ENCODE data around the gene PDE4D.

PDE4D gene

DNA sequence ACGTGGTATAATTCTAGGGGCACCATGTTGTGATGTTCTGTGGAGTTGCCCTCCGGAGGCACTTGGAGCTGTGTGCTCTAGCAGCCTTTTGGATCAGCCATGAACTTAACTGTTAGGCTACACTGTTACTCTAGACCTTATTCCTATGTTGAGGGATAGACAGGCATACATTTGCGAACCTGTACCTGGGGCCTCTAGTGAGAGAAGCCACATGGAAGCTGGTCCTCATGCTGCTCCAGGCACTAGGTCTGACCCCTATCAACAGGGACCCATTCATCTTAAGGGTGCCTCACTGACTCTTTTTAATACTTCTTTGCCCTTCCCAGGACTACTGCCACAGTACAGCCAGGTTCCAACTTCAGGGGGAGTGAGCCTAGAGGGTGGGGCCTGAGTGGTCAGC, 715.9 kb downstream of the PDE4D start:
- TF ChIP-seq, protein P1, sequence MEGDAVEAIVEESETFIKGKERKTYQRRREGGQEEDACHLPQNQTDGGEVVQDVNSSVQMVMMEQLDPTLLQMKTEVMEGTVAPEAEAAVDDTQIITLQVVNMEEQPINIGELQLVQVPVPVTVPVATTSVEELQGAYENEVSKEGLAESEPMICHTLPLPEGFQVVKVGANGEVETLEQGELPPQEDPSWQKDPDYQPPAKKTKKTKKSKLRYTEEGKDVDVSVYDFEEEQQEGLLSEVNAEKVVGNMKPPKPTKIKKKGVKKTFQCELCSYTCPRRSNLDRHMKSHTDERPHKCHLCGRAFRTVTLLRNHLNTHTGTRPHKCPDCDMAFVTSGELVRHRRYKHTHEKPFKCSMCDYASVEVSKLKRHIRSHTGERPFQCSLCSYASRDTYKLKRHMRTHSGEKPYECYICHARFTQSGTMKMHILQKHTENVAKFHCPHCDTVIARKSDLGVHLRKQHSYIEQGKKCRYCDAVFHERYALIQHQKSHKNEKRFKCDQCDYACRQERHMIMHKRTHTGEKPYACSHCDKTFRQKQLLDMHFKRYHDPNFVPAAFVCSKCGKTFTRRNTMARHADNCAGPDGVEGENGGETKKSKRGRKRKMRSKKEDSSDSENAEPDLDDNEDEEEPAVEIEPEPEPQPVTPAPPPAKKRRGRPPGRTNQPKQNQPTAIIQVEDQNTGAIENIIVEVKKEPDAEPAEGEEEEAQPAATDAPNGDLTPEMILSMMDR (conservative IDR thresholded peaks at IDR 0.05; ENCODE audit: low read depth, low read length): no peak
- H3K4me3 ChIP-seq (ENCODE audit: low read depth, low read length): no peak overlapping the region
- DNase-seq (ENCODE audit: low read depth): no peak

DNA sequence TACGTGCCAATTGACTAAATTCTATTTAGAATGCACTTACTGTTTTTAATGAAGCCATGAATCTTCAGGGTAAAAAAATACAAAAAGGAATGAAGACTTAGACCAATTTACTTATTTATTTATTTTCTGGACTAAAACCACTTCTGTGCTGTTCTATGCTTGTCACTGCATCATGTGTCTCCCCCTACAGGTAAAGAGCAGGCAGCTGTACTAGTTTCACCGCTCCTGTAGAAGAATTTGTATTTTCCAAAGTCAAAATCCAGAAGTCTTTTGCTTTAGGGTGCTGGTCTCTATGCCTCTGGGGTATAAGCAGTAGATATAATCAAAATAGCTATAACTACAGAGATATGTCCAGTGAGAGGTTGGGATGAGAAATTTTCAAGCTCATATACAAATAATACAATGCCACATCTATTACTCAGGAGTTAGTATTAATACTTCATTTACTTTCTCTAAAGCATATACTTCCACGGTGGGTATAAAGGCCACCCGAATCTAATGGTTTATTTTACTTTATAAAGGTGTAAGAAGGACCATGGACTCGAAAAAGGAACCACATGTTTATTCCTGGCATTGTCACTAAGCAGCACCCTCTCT, 719.2 kb downstream of the PDE4D start:
- DNase-seq (ENCODE audit: low read depth): peak; percentile 94
- TF ChIP-seq, protein P1 (conservative IDR thresholded peaks at IDR 0.05; ENCODE audit: low read depth, low read length): peak; percentile 90
- no peak overlapping the region for H3K4me3 ChIP-seq (ENCODE audit: low read depth, low read length)

DNA sequence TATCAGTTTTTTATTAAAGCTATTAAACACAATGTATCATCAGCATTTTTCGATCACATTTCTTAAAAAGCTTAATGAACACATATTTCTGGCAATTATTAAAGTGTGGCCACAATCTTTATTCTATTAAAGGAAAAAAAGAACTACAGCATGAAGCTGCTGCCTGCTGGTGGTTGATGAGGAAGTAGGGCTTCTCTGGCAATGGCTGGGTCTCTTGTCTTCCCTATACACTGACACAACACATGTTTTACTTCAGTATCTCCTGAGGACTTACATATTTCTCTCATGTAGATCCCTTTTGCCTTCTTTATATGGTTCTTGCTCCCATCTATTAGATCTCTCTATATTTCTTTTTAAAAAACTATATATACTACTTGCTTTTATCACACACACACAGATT, 719.9 kb downstream of the PDE4D start:
- DNase-seq (ENCODE audit: low read depth): peak; percentile 79
- H3K4me3 ChIP-seq (ENCODE audit: low read depth, low read length): no peak overlapping the region
- TF ChIP-seq, protein P1 (conservative IDR thresholded peaks at IDR 0.05; ENCODE audit: low read depth, low read length): peak; percentile 73

DNA sequence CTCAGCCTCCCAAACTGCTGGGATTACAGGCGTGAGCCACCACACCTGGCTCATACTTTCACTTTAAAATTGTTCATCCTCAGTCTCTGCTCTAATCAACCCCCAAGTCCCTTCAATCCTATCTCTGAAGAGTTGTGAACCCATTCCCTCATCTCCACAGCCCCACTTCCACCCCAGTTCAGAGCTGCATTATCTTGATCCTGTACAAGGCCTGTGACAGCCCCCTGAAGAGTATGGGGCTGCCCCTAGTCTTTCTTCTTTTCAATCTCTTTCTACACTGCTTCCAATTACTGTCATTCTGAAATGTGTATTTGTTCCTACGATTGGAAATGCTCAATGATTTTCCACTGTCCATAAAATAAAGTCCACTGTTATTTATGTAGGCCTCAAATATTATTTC, 722.4 kb downstream of the PDE4D start:
- DNase-seq (ENCODE audit: low read depth): no peak
- no peak overlapping the region for H3K4me3 ChIP-seq (ENCODE audit: low read depth, low read length)
- TF ChIP-seq, protein P1 (conservative IDR thresholded peaks at IDR 0.05; ENCODE audit: low read depth, low read length): no peak

DNA sequence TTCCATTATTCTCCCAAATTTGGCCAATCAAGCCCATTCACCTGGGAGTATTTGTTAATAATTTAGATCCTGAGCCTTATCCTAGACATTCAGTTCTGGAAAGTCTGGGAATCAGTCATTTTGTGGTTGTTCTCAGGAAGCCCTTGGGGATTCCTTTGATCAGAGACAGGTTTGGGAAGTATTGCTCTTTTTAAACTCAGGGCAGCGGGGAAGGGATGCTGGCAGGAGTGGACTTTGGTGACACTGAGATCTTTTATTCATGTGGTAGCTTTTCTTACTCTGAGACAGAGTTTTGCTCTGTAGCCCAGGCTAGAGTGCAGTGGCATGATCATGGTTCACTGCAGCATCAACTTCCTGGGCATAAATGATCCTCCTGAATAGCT, 723.8 kb downstream of the PDE4D start:
- TF ChIP-seq, protein P1 (conservative IDR thresholded peaks at IDR 0.05; ENCODE audit: low read depth, low read length): no peak
- H3K4me3 ChIP-seq (ENCODE audit: low read depth, low read length): no peak overlapping the region
- no peak for DNase-seq (ENCODE audit: low read depth)

DNA sequence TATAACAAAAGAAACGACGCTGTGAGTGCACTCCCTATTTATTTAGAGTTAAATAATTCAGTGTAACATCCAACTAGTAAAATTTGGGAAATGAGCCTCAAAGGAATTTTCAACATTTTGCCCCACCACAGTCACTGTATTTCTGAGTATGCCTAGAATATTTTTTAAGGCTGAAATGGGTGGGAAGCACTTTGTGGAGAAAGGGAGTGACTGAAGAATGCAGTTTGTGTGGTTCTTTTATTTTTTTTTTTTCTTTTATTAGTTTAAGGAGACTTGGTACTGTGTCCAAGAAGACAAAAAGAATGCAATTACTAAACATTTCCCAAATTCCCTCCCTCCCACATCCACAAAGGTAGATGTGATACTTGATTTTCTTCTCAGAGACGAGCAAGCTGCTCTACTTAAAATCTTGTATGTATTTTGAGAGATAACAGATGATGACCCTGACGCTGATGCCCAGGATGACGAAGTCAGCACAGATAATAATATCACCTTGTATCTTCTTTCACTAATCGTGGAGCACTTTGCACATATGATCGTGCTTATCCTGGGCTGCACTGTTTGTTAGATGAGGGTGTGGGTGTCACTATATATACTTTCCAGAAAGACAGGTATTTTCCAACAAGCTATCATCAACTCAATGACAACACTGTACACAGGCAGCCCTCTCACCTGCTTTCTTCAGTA, 724.3 kb downstream of the PDE4D start:
- DNase-seq (ENCODE audit: low read depth): no peak
- no peak overlapping the region for H3K4me3 ChIP-seq (ENCODE audit: low read depth, low read length)
- TF ChIP-seq, protein P1 (conservative IDR thresholded peaks at IDR 0.05; ENCODE audit: low read depth, low read length): no peak

DNA sequence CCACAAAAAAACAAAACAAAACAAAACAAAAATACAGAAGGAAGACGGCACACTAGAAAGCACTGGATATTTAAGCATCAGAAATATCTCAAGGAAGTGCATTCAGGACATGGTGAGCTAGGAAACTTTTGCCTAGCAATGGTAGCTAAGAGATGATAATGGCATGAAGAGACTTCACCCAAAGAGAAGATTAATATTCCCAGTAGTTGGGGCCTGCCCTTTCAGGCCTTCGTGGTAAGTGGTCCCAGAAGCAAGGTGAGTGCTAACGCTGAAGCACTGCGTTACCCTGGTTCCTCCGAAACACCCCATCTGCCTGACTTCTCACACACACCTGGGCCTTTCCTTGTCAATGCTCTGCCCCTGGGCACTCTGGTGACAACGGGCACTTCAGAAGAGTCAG, 725.5 kb downstream of the PDE4D start:
- TF ChIP-seq, protein P1 (conservative IDR thresholded peaks at IDR 0.05; ENCODE audit: low read depth, low read length): no peak
- no peak for DNase-seq (ENCODE audit: low read depth)
- H3K4me3 ChIP-seq (ENCODE audit: low read depth, low read length): no peak overlapping the region
